Chondrocyte (in vitro differentiated cells): ENCODE data around the gene PAK5. TPM values are rescaled to one million over a fixed set of nuclear protein-coding genes. Genes with fewer than 3 reads are reported as not detected.

ENCODE experiments used
- DNase-seq: peaks from one replicate; pipeline ENCODE4 v3.0.0; 2021; ENCODE audit warnings: mixed read lengths, low spot score
- H3K27ac Mint-ChIP-seq: one replicate; pipeline ENCODE4 v1.8.0; 2021; ENCODE audit warnings: mild to moderate bottlenecking, moderate library complexity, mixed read lengths; ENCODE audit not compliant: unreplicated experiment
- H3K27me3 Mint-ChIP-seq: 2 replicates; pipeline ENCODE4 v1.8.0; 2021; ENCODE audit warnings: low read depth, mixed read lengths
- H3K36me3 Mint-ChIP-seq: 2 replicates; pipeline ENCODE4 v1.8.0; 2021; ENCODE audit warnings: low read depth, mixed read lengths
- H3K4me1 Mint-ChIP-seq: 2 replicates; pipeline ENCODE4 v1.8.0; 2021; ENCODE audit warnings: low read depth, mild to moderate bottlenecking, mixed read lengths
- H3K4me3 Mint-ChIP-seq: one replicate; pipeline ENCODE4 v1.8.0; 2021; ENCODE audit warnings: mild to moderate bottlenecking, moderate library complexity, mixed read lengths; ENCODE audit not compliant: unreplicated experiment
- H3K9me3 Mint-ChIP-seq: 2 replicates; pipeline ENCODE4 v1.8.0; 2021; ENCODE audit warnings: low read depth, mixed read lengths
- total RNA-seq: library from RNA; stranded (reverse); gene quantifications from 3 replicates; pipeline ENCODE4 v1.2.1, GENCODE V29; 2021
- TF ChIP-seq, protein P1 (sequence below): fragments of 200-600 bp; sonication (generic); IDR thresholded peaks from 2 replicates; pipeline ENCODE4 v1.5.0; 2021; ENCODE audit warnings: antibody characterized with exemption, mild to moderate bottlenecking, moderate library complexity

PAK5 gene
- total RNA-seq, 1 donor from 2014 or later = not detected

DNA sequence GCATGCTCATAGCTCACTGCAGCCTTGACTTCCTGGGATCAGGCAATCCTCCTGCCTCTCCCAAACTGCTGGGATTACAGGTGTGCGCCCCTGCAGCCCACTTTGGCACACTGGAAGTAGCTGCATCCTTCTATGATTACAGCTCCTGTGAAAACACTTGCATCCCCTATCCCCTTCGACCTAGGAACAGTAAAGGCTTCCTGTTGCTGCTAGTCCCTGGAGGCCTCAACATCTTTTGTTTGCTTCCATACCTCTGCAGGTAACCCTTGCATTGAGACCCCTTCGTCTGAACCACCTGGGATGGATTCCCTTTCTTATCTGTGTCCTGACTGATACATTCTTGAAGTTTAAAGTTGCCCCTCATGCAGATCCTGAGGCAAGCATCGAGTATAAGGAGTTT, 152.4 kb downstream of the PAK5 start:
- H3K36me3 Mint-ChIP-seq = no peaks in the 10 kb centered on the region
- H3K27me3 Mint-ChIP-seq = peaks cover 15% of the 10 kb centered on the region
- no peaks in the 10 kb centered on the region for H3K9me3 Mint-ChIP-seq
- no peak for DNase-seq
- H3K4me1 Mint-ChIP-seq = no peaks in the 10 kb centered on the region
- H3K27ac Mint-ChIP-seq = no peak overlapping the region
- TF ChIP-seq, protein P1, sequence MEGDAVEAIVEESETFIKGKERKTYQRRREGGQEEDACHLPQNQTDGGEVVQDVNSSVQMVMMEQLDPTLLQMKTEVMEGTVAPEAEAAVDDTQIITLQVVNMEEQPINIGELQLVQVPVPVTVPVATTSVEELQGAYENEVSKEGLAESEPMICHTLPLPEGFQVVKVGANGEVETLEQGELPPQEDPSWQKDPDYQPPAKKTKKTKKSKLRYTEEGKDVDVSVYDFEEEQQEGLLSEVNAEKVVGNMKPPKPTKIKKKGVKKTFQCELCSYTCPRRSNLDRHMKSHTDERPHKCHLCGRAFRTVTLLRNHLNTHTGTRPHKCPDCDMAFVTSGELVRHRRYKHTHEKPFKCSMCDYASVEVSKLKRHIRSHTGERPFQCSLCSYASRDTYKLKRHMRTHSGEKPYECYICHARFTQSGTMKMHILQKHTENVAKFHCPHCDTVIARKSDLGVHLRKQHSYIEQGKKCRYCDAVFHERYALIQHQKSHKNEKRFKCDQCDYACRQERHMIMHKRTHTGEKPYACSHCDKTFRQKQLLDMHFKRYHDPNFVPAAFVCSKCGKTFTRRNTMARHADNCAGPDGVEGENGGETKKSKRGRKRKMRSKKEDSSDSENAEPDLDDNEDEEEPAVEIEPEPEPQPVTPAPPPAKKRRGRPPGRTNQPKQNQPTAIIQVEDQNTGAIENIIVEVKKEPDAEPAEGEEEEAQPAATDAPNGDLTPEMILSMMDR = no peak
- no peak overlapping the region for H3K4me3 Mint-ChIP-seq

DNA sequence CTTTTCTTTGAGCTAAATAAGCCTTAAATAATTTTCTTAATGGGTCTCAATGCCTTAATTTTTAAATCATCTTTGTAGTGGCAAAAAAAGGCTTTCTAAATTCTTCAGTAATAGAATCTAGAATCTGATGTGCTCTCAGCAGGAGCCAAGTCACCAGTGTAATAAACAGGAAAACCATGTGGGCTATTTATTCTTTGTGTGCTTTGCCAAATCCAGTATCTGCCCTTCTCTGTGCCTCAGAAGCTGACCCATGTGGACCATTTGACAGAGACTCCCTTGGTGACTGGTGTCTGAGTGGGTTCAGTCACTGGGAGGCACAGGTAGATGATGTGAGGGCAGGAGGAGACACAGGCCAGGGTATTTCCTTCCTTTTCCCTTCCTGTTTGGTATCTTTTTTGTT, 152.9 kb downstream of the PAK5 start:
- no peaks in the 10 kb centered on the region for H3K4me1 Mint-ChIP-seq
- DNase-seq = no peak
- no peak overlapping the region for H3K4me3 Mint-ChIP-seq
- H3K27ac Mint-ChIP-seq = no peak overlapping the region
- TF ChIP-seq, protein P1 = no peak
- H3K27me3 Mint-ChIP-seq = peaks cover 14% of the 10 kb centered on the region
- H3K36me3 Mint-ChIP-seq = no peaks in the 10 kb centered on the region
- H3K9me3 Mint-ChIP-seq = no peaks in the 10 kb centered on the region

DNA sequence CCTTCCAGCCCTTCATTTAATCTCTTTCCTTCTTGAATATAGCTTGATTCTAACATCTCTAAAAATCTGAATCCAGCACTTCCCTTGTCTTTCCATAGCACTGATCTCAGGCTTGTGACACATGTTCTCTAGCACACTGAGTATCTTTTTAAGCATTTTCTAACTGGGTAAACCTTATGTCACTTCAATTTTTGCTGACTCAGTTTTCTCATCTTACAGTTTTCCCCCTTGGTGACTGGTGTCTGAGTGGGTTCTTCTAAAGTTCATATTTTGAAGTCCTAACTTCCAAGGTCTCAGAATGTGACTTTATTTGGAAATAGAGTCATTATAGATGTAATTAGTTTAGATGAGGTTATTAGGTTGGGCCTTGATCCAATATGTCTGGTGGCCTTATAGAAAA, 153.9 kb downstream of the PAK5 start:
- Mint-ChIP-seq H3K36me3 (no peaks in the 10 kb centered on the region), H3K27me3 (peaks cover 15% of the 10 kb centered on the region), H3K27ac (no peak overlapping the region), H3K4me1 (no peaks in the 10 kb centered on the region), H3K4me3 (no peak overlapping the region), H3K9me3 (no peaks in the 10 kb centered on the region)
- no peak for DNase-seq
- TF ChIP-seq, protein P1 = no peak

DNA sequence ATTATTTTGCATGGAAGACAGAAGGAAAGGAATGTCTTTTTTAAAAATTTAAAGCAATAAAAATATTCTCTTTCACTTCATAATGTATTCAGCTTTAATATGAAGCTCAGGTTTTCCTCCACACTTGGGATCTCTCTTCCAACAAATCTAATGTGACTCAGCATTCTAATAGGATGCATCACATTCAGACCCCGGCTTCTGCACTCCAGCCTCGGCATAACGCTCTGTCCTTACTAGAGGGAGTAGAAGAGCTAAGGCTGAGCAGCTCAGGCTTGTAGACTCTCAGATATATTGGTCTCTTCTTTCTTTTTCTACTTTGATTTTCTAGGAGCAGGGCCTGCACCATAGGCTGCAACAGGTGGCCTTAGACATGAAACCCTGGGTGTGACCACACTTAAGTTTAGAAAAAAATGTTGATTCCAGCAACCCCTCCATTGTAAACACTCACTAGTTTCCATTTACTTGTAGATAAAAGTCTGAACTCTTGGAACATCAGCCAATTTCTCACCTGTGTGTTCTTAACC, 161.7 kb downstream of the PAK5 start:
- no peak overlapping the region for H3K4me3 Mint-ChIP-seq
- TF ChIP-seq, protein P1 = no peak

DNA sequence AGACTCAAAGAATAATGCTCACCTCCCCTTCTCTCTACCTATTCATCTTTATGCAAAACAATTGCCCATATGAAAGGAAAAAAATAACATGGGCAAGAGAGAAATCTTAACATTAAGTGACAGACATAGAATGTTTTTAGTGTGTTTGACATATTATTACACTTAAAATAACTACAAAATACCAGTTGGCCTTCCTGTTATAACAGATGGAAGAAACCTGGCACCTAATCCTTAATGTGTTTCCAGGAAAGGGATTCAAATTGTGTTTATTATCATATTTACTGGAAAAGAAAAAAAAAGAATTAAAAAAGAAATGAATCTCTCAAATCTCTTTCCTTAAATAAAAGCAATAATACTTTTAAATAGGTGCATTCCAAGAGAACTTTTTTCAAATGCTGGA, 165.9 kb downstream of the PAK5 start:
- TF ChIP-seq, protein P1 = no peak
- Mint-ChIP-seq H3K4me1 (no peaks in the 10 kb centered on the region), H3K9me3 (no peaks in the 10 kb centered on the region), H3K27me3 (peaks cover 7% of the 10 kb centered on the region), H3K36me3 (no peaks in the 10 kb centered on the region), H3K4me3 (no peak overlapping the region), H3K27ac (no peak overlapping the region)
- no peak for DNase-seq

More for the DNA sequence above, 161.7 kb downstream of the PAK5 start:
- Mint-ChIP-seq H3K4me1 (no peaks in the 10 kb centered on the region), H3K9me3 (no peaks in the 10 kb centered on the region), H3K27ac (no peak overlapping the region), H3K36me3 (no peaks in the 10 kb centered on the region), H3K27me3 (peaks cover 13% of the 10 kb centered on the region)
- DNase-seq = no peak
